Measurements from ENCODE around the gene TMF1. TPM values are rescaled to one million over a fixed set of nuclear protein-coding genes. Genes with fewer than 3 reads are reported as not detected.

The TMF1 gene
- total and polyA plus RNA-seq, 12 donors = 6.9 to 41.9 (median 27.3) TPM

DNA sequence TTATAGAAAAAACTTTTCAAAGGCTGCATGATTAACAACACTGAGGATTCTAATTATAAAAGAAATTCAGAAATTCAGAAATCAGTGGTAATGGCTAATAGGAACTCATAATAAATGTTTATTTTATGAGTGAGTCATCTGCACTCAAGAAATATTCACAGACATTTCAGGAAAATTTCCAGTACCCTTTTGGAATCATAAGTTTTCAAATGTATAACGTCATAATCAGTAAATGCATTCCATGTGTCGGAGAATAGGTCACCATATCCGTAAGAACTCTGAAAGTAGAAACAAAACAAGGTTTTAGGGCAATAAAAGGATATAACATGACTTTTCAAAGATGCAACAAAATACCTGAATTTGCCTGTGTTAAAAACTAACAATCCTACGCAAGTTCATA is 63.4 kb downstream of the TMF1 start:
- Histone ChIP-seq H3K27ac (no peak overlapping the region), H3K36me3 (replicated peaks in 1 of 2) (peaks cover 0 to 29% of the 10 kb centered on the region in 2 donors), H3K9me3 (replicated peaks in 1 of 3) (no peaks in the 10 kb centered on the region), H3K4me3 (no peak overlapping the region), H3K27me3 (no peaks in the 10 kb centered on the region), H3K4me1 (replicated peaks in 1 of 2) (no peaks in the 10 kb centered on the region)
- WGBS, 4 donors = 91 to 95% (median 94%) methylated on average over 4 of the region's 4 CpGs
- TF ChIP-seq CTCF (IDR thresholded peaks at IDR 0.05) = no peak
- TF ChIP-seq POLR2A (IDR thresholded peaks at IDR 0.05) = no peak
- intact Hi-C loops (cut with DNase I) = no loop called here
- no peak for DNase-seq

DNA sequence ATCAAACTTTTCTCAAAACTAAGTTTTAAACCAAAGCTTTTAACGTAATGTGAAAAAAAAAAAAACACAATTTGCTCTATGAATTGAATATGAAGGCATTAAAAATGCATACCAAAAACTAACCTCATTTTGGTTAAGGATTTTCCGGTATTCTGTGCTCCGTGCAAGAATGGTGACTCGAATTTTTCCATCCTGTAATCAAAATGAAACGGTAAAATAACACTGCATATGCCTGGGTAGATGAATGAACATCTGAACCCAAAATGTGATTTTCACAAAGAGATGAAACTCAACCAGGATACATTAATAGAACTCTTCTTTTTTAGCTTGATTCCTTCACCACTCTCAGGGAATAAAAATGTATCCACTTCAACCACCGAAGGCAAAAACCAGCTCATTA is 64.8 kb downstream of the TMF1 start:
- Histone ChIP-seq H3K27ac (no peak overlapping the region), H3K27me3 (no peaks in the 10 kb centered on the region), H3K36me3 (replicated peaks in 1 of 2) (peaks cover 0 to 29% of the 10 kb centered on the region in 2 donors), H3K9me3 (replicated peaks in 1 of 3) (no peaks in the 10 kb centered on the region), H3K4me3 (no peak overlapping the region), H3K4me1 (replicated peaks in 1 of 2) (no peaks in the 10 kb centered on the region)
- DNase-seq = no peak
- 76 to 91% (median 87%) methylated on average over 6 of the region's 6 CpGs for WGBS, 4 donors
- intact Hi-C loops (cut with DNase I) = no loop called here
- no peak for TF ChIP-seq POLR2A (IDR thresholded peaks at IDR 0.05)
- no peak for TF ChIP-seq CTCF (IDR thresholded peaks at IDR 0.05)

- intact Hi-C loops (cut with DNase I) = no loop called here
- Histone ChIP-seq H3K4me3 (no peak overlapping the region), H3K4me1 (replicated peaks in 1 of 2) (no peaks in the 10 kb centered on the region), H3K27me3 (no peaks in the 10 kb centered on the region), H3K27ac (no peak overlapping the region), H3K36me3 (replicated peaks in 1 of 2) (peaks cover 0 to 36% of the 10 kb centered on the region in 2 donors), H3K9me3 (replicated peaks in 1 of 3) (no peaks in the 10 kb centered on the region)
- DNase-seq = no peak
- TF ChIP-seq CTCF (IDR thresholded peaks at IDR 0.05) (no peak), POLR2A (IDR thresholded peaks at IDR 0.05) (no peak)
- 90 to 96% (median 92%) methylated on average over 6 of the region's 6 CpGs for WGBS, 4 donors
Observed at GRCh38 chr3:68986496-68987208, 65.5 kb downstream of the TMF1 start.

DNA sequence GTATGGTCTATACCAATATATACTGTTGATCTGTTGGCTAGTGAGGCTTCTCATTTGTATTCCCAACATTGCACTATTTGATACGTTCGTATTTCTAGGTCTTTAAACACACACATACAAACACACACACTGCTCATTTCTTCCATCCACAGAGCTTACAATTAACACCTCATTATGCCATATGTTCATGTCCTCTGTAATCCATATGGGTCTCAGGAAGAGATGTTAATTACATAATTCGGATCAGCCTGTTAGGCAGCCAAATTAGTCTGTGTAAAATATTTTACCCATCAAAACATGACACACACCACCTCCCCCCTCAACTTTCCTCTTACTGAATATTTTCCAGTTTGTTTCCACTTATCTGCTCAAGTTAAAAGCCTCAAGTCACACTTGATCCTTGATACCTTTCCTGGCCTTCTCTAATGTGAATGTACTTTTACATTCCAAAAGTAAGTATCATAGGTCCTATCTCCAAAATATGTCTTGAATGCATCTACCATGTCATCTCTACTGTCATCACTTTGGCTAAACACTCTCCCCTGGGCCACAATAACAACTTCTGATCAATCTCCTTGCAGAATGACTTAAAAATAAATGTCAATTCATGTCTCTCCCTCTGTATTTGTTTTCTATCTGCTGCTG is 66.9 kb downstream of the TMF1 start:
- intact Hi-C loops (cut with DNase I) = no loop called here
- Histone ChIP-seq H3K9me3 (replicated peaks in 1 of 3) (no peaks in the 10 kb centered on the region), H3K4me3 (no peak overlapping the region), H3K27ac (no peak overlapping the region), H3K36me3 (replicated peaks in 1 of 2) (peaks cover 0 to 50% of the 10 kb centered on the region in 2 donors), H3K27me3 (no peaks in the 10 kb centered on the region), H3K4me1 (replicated peaks in 1 of 2) (no peaks in the 10 kb centered on the region)
- WGBS, 4 donors = 54 to 96% (median 76%) methylated on average over 1 to 3 of the region's 3 CpGs
- DNase-seq = no peak
- TF ChIP-seq CTCF (IDR thresholded peaks at IDR 0.05) (no peak), POLR2A (IDR thresholded peaks at IDR 0.05) (no peak)

Measured in adrenal gland (tissue), 12 donors.